ENCODE measurements around the gene ICA1.

DNA sequence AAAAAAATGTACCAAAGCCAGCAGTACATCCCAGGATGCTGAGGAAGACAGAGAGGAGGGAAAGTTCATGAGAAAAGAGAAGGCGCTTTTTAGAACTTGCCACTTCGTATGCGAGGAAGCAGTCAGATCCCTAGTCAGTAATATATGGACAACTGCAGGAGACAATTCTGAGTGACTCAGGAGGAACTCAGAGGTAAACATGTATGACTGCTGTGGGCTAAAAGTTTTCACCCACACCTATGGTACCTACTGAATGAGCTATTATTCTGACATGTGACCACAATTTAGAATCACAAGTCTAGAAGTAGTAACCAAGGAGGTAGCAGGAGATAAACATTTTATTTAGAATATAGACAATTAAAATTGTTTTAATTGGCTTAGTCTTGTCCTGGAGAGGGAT, 126.5 kb downstream of the ICA1 start:
- TF ChIP-seq CTCF (IDR thresholded peaks at IDR 0.05; ENCODE audit: low read depth, low read length, poor library complexity, severe bottlenecking) = no peak
- no peak for TF ChIP-seq EZH2phosphoT487 (IDR thresholded peaks at IDR 0.05; ENCODE audit: borderline replicate concordance, low read length)

Data from DOHH2 (cell line).